Fibroblast of peridontal ligament (primary cell): ENCODE data around the gene TRHDE.

ENCODE experiments used
- DNase-seq: peaks from one replicate; pipeline ENCODE4 v3.0.0-alpha.2; 2010; ENCODE audit errors: extremely low read depth

The TRHDE gene

DNA sequence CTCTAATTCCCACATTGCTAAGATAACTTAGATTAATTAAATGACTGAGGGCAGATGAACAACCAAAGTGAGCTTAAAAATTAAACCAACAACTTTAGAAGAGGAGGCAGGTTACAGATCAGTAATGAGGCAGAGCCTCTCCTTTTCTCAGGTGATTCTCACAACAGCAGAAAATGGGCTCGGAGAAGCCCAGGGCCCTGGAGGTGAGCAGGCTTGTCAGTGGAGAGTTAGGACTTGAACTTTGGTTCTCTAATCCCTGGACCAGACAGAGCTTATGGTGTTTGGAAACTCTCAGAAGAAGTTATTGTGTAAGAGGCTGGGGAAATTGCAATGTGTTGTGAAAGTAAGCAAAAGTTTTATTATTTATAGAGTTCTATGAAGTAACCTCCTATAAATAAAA is 2.8 kb downstream of the TRHDE start:
- peak; percentile 83 for DNase-seq

- DNase-seq = no peak
These were observed 3.4 kb downstream of the TRHDE start for GRCh38 chr12:72275526-72275925.

DNA sequence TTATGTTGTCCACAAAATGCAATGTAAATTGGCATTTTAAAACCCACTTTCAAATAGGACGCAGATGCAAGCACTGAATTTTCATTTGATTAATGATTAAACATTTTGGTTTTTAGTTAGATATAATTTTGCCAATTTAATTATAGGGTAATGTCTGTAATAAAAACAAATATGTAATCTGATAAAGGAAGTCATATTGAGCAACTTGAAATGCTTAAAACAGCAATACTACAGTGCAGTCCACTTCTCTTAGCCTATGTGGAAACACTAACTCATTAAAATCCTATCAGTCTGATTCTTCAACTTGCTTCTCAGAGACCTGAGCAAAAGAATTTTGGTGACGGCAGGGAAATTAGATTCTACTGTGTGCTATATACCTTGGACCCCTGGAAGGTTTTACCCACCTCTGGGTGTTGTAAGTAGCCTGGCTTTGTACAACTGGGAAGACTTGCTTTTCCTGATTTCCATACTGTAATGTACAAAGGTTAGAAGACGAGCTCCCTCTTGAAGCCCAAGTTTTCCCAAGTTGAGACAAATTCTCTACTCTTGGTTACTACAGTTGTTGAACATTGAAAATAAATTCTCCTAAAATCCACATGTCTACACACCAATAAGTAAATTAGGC is 4.1 kb downstream of the TRHDE start:
- DNase-seq = no peak

- peak; percentile 60 for DNase-seq
These were observed 5.2 kb downstream of the TRHDE start for GRCh38 chr12:72277415-72277814.

- DNase-seq = no peak
These were observed 6.7 kb downstream of the TRHDE start for GRCh38 chr12:72278894-72279293.

GRCh38 chr12:72281126-72281525 is 9.0 kb downstream of the TRHDE start:
- DNase-seq = peak; percentile 41

DNA sequence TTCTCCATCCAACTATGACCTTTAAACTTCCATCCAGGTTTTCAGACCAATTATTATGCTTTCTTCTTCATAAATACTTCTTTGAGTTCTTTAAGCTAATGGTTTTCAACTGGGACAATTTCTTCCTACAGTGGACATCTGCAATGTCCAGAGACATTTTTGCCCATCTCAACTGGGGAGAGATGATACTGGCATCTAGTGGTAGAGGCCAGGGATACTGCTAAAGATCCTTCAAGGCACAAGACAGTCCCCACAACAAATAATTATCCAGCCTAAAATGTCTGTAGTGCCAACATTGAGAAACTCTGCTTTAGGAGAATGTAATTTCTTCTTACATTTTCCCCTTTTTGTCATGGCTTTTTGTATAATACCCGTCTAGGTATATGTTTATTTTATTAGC is 10.6 kb downstream of the TRHDE start:
- peak; percentile 43 for DNase-seq

DNA sequence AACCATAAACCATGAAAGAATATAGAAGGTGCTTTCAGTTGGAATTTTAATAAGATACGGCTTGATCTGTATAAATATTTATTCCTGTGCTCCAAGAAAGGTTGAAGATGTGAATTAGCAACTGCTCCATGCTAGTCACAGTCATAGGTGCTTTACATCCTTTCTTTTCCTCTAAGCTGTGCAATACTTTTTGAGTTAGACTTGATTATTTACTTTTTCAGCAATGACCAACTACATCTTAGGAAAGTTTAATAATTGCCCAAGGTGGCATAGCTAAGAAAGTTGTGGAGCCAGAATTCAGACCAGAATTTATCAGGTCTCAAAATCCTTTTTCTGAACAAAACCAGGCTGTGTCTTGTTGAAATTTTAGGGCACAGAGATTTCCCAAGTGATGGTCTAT is 13.7 kb downstream of the TRHDE start:
- DNase-seq = no peak

- no peak for DNase-seq
These were observed 14.4 kb downstream of the TRHDE start for GRCh38 chr12:72286526-72286925.

DNA sequence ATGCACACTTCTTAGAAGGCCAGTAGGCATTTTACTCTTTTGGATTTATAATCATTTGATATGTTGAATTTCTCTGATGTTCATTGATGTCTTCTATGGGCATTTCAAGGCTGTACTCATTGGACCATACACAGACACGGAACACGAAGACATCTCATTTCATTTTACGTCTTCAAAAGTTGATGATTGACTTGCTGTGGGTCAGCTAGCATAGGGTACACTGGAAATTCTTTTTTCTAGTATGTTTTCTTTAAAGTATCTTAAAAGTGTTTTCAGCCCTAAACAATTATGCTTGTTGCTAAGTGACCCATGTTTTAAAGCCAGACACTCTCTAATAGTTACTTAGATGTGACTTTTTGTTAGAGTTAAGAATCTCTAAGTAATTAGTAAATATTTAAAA is 16.3 kb downstream of the TRHDE start:
- no peak for DNase-seq

- DNase-seq = no peak
These were observed 16.7 kb downstream of the TRHDE start for GRCh38 chr12:72288911-72289310.

- DNase-seq = no peak
These were observed 17.5 kb downstream of the TRHDE start for GRCh38 chr12:72289633-72290032.

GRCh38 chr12:72291175-72291574 is 19.0 kb downstream of the TRHDE start:
- no peak for DNase-seq

- DNase-seq = no peak
These were observed 21.5 kb downstream of the TRHDE start for GRCh38 chr12:72293701-72294100.

GRCh38 chr12:72295101-72295500 is 22.9 kb downstream of the TRHDE start:
- DNase-seq = no peak

- no peak for DNase-seq
These were observed 23.6 kb downstream of the TRHDE start for GRCh38 chr12:72295744-72296143.

DNA sequence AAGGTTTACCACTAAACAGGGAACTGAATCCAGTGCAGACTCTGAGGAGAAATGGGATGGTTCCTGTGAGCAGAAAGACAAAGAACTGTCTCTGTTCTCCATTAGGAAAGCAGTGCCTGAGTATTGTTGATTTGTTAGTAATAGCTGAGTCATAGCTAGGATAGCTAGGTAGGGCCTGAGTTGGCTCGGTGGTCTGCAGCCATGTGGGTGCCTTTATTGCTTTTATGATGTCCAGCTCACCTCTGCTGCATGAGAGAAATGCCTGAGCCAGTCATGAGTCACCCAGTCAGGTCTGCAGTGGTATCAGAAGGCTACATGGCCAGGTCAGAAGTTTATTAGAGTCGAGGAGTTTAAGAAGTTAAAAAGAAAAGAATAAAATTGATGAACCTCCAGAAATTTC is 24.2 kb downstream of the TRHDE start:
- no peak for DNase-seq

GRCh38 chr12:72297666-72298065 is 25.5 kb downstream of the TRHDE start:
- DNase-seq = no peak

DNA sequence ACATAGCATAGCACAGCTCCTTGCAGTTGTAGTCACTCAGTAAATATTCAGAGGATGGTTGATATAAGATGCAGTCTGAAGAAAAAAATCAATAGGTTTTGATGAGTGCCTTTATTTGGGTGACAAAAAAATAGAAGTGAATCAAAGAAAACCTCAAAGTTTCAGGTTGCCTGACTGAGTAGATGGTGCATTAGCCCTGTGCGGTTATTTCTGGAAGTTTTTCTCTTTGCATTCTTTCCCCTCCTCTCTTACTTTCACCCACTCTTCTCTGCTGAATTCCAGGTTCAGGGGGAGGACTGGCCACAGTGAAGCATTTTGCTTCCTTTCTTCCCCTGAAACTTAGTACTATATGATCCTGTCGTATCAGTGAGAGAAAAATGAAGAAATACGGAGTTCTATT is 28.6 kb downstream of the TRHDE start:
- DNase-seq = no peak

DNA sequence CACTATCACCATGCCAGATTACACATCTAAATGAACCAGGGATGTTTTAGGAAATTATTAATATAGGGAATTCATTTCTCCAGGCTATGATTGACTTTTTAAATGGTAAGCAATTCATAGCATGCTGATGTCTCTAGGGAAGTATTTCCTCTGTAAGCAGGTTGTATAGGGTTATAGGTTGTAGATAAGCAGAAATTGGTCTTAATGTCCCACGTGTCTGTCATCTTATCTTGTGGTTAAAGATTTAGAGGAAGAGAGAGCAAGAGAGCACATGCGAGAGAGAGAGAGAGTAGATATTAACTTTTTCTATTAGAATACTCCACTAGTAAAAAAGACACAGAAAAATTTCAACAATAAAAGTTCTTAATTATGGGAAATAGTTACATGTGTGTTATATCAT is 32.6 kb downstream of the TRHDE start:
- DNase-seq = no peak

- no peak for DNase-seq
These were observed 35.1 kb downstream of the TRHDE start for GRCh38 chr12:72307229-72307628.

- DNase-seq = no peak
These were observed 39.8 kb downstream of the TRHDE start for GRCh38 chr12:72311946-72312345.

GRCh38 chr12:72313806-72314205 is 41.6 kb downstream of the TRHDE start:
- no peak for DNase-seq

DNA sequence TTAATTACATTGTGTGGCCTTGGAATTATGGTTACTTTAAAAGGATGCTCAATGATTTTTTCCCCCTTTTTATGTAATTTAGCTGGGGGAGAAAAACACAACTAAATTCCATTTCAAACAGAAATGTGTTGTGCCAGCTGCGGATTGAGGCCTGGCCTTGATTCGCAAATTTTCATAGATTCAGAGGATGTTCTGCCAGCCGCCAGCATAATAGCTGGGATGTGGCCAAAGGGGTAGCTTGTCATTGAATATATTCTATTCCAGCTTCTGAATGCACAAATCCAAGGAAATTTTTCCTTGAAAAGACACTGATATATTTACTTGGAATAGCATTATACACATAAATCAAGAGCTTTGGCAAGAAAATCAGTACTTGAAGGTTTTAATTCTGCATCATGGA is 43.7 kb downstream of the TRHDE start:
- DNase-seq = no peak
